ENCODE data around the gene SH2D5. TPM values are rescaled to one million over a fixed set of nuclear protein-coding genes. Genes with fewer than 3 reads are reported as not detected.

Gene SH2D5
- total and polyA plus RNA-seq, 2 donors (not counting 3 experiments of a cell fraction or from before 2014, with no cell fraction given), result 0.23 to 1.0 TPM

- dilution Hi-C loops (cut with MboI; ENCODE audit: extremely low pct_ligation_motif_present, low sequenced_read_pairs) (no loop called here), intact Hi-C loops (cut with micrococcal nuclease) (no loop called here)
- H3K4me2 ChIP-seq (ENCODE audit: insufficient read depth, low read length), result no peak overlapping the region
- H2AFZ ChIP-seq (ENCODE audit: low read depth, low read length), result no peak overlapping the region
- H3K9ac ChIP-seq (replicated peaks; ENCODE audit: extremely low read depth, insufficient read depth, low read length), result no peak overlapping the region
- H3K4me3 ChIP-seq (replicated peaks in 1 of 3; ENCODE audit: insufficient read depth in 1 of 3, low read depth in 1 of 3, low read length in 3 of 3), result no peak overlapping the region
- DNase-seq (ENCODE audit: low read depth, low spot score) (no peak), FAIRE-seq (no peak)
- no peaks in the 10 kb centered on the region for H3K9me1 ChIP-seq (replicated peaks; ENCODE audit: control insufficient read depth, extremely low read depth, insufficient read depth, low read length)
- no peaks in the 10 kb centered on the region for H3K79me2 ChIP-seq (ENCODE audit: control insufficient read depth, insufficient read depth, low read length)
- no peaks in the 10 kb centered on the region for H4K20me1 ChIP-seq (replicated peaks; ENCODE audit: control insufficient read depth, extremely low read depth, insufficient read depth, low read length)
- no peak for TF ChIP-seq FOS (IDR thresholded peaks at IDR 0.05; ENCODE audit: borderline replicate concordance, insufficient read depth, low read length)
- TF ChIP-seq MAX (IDR thresholded peaks at IDR 0.05; ENCODE audit: insufficient read depth, insufficient read length), result no peak
- TF ChIP-seq CTCF (IDR thresholded peaks at IDR 0.05; ENCODE audit: extremely low read depth in 1 of 2, insufficient read depth in 1 of 2, low read depth in 1 of 2, low read length in 2 of 2), result no peak
- TF ChIP-seq JUN (IDR thresholded peaks at IDR 0.05; ENCODE audit: borderline replicate concordance, insufficient read depth, insufficient read length, low read depth), result no peak
- TF ChIP-seq POLR2A (IDR thresholded peaks at IDR 0.05; ENCODE audit: low read depth, low read length), result no peak
- no peak for TF ChIP-seq GATA2 (IDR thresholded peaks at IDR 0.05; ENCODE audit: insufficient read depth, insufficient read length, low read depth, low read length)
- TF ChIP-seq POLR2AphosphoS5 (IDR thresholded peaks at IDR 0.05; ENCODE audit: insufficient read depth, low read depth, low read length), result no peak
- no peak for TF ChIP-seq EZH2 (IDR thresholded peaks at IDR 0.05; ENCODE audit: borderline replicate concordance, low read depth, low read length, severe bottlenecking)
- no peak for TF ChIP-seq MYC (IDR thresholded peaks at IDR 0.05; ENCODE audit: low read depth, low read length)
- H3K4me1 ChIP-seq (ENCODE audit: control insufficient read depth, extremely low read depth, insufficient read depth, low read length), result no peaks in the 10 kb centered on the region
- POLR2A ChIA-PET, result no interaction called here
- no peak overlapping the region for H3K27ac ChIP-seq (ENCODE audit: insufficient read depth, low read depth, low read length)
- H3K27me3 ChIP-seq (ENCODE audit: control insufficient read depth in 2 of 2, insufficient read depth in 2 of 2, low read length in 2 of 2), result no peaks in the 10 kb centered on the region
- no TSS peak for BruUV-seq (replicated peaks)
- H3K9me3 ChIP-seq (replicated peaks; ENCODE audit: control insufficient read depth, insufficient read depth, low read length), result no peaks in the 10 kb centered on the region
- no peaks in the 10 kb centered on the region for H3K36me3 ChIP-seq (ENCODE audit: control insufficient read depth in 2 of 2, extremely low read depth in 1 of 2, insufficient read depth in 2 of 2, low read length in 2 of 2)
- CTCF ChIA-PET, result no interaction called here
These were observed 20.3 kb downstream of the SH2D5 start for GRCh38 chr1:20712215-20712577.

All from endothelial cell of umbilical vein (primary cell).